ENCODE measurements around the gene DAB2.

The DAB2 gene

DNA sequence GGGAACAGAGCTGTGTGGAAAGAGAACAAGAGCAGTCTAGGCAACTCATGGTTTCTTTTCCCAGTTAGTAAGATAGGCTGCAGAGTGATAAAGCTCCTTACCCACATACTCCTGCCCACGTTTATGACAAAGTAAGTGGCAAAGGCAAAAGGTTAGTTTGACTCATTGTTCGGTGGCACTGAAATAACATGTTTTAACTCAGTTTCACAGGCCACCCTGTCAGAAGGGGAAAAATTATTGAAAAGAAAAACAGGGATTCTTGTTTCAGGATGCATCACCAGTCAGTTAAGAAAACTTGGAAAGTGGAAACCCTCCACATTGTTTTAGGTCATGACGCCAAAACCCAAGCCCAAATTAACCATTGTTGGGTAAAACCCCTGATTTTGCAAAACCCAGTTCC, 22.3 kb upstream of the DAB2 start:
- no peak for DNase-seq

DNA sequence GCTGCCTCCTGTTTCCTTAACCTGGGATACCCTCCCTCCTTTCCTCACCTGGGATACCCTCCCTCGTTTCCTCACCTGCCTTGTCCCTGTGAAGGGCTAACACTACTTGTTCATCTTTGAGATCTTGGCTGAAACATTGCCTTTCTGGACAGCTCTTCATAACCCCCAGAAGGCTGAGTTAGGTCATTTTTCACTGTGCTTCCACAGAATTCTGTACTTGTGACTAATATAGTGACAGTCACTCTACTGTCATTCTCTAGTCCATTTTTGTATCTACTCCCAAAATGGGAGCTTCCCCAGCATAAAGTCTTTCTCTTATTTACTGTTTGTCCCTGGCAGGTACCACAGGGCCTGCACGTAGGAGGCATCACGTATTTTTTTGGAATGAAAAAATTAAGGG, 21.5 kb upstream of the DAB2 start:
- no peak for DNase-seq

DNA sequence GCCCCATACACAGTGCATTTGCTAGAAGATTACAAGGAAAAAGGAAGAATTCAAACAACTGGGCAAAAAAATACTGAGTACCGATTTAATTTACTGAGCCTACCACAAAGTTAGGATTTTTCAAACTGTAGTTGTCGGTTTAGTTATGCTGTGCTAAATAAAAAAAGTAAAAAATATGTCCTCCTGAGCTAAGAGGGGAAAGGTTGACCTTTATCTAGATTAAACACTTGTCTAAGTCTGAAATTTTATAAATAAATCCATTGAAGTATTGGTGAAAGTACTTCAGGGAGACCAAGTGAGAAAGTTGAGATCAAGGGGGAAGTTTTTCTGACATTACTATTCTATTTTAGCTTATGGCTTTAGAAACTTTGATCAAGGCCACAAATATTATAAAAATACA, 19.1 kb upstream of the DAB2 start:
- no peak for DNase-seq

GRCh38 chr5:39442991-39443390, 18.2 kb upstream of the DAB2 start:
- no peak for DNase-seq

DNA sequence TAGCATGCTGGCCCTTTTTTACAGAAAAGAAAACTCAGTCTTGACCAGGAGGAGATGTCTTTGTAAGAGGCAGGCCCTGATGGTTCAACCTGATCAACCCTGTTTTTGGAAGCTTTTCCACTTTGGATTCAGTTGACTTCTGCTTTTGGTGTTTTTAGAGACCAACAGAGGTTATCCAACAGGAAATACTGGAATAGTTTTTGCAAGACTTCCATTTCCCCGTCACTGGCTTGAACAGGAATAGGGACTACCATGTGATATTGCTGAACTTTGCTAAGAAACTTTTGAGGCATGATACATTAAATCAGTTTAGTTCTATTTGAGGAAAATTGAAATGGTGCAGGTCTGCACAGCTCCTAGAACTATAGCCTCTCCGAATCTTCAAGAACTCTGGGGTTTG, 17.1 kb upstream of the DAB2 start:
- DNase-seq: no peak

DNA sequence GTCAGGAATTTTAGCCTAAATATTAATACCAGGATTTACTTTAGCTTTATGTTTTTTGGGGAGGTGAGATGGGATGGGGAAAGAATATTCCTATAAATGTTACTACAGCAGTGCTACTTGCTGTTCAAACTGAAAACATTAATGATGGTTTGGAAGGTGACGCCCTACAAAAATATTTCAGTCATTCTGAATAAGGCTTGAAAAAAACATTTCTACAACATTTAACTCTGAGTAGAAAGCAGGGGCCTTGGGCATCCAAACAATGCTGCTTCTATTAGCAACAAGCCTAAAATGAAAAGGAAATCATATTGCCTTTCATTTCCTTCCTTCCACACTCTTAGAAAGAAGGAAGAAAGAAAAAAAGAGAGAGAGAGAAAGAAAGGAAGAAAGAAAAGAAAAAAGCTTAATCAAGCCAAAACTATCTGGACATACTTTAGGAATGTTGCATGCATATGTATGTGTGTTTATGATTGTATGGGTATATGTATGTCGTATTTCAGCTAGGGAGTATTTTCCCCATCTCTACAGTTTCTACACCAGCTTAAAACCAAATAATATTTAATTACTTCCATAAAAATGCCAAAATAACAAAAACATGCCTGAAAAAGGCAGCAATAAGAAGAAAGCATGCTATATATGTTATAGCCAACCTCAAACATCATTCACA, 16.3 kb upstream of the DAB2 start:
- DNase-seq: no peak

GRCh38 chr5:39440192-39440957, 15.6 kb upstream of the DAB2 start:
- no peak for DNase-seq

DNA sequence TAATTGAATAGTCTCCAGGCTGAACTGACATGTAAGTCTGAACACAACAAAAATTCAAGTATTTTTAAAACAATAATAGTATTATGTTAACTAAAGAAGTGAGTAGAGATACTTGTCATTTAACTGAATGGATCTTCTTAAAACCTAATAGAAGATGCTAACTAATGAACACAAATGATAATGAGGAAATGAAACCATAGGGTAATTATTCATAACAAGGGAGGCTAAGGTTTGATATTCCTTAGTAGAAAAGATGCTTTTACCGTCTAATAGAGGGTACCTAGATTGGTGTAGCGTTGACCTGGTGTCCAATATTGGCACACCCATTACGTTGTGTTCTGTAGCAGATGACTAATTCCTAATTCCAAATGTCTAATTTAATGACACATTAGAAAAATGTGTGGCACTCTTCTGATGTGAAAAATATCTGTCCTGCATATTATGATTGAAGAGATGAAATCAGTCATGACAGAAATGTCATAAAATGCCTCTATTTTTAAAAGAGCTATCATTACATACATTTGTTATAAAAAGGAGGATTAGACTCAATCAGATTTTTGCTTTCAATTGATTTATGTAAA, 14.9 kb upstream of the DAB2 start:
- no peak for DNase-seq

DNA sequence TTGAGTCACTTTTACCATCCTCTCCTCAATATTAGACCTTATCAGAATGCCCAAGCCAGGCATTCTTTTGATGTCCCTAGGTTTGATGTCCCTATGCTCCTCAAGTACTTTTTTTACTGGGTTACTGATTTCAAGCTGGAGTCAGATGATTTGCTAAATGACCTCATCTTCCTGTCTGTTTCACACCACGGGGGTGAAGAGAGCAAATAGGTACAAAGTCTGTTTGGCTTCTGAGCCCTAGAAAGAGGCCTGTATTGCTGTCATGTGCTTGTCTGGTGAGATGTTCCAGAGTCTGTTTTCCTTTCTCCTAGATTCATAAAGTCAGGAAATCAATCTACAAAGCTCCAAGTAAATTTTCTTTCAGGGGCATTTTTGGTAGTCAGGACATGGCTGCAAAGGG, 12.7 kb upstream of the DAB2 start:
- peak; percentile 23 for DNase-seq

DNA sequence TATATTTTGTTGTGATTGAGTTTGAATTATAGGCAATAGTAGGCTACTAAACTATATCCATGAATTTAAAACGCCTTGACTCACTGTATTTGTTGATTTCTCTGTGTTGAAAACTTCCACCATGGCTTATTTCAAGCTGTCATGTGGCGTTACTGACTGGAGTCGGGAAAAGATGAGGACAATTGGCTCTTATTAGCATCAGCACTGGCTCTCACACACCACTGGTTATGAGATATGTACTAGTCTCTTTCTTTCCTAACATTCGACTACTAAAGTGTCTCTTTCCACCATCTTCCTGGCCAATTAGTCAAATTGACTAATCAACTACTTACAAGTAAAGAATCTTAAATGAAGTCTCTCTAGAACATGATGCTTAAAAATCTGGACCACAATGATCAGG, 9.1 kb upstream of the DAB2 start:
- no peak for DNase-seq

GRCh38 chr5:39432696-39433530, 8.1 kb upstream of the DAB2 start:
- no peak for DNase-seq

DNA sequence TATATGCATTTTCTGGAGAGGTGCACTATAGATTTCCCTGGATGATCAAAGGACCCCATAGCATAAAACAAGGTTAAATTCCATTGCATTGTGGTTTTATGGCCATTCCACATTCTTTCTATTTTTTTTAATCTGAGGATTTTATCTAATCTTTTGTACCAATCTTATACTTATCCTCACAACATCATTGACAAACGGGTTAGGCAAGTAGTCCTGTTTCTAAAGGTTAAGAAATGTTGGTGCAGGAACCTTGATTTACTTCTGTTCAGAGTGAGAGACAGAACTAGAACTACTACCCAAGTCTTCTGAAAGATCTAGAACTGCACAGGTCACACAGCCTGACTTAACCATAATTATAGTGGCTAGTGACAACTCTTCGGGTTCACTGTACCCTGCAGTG, 5.7 kb upstream of the DAB2 start:
- DNase-seq: no peak

- no peak for DNase-seq
Observed at GRCh38 chr5:39428640-39429039, 3.9 kb upstream of the DAB2 start.

- no peak for DNase-seq
Observed at GRCh38 chr5:39427633-39428032, 2.9 kb upstream of the DAB2 start.

DNA sequence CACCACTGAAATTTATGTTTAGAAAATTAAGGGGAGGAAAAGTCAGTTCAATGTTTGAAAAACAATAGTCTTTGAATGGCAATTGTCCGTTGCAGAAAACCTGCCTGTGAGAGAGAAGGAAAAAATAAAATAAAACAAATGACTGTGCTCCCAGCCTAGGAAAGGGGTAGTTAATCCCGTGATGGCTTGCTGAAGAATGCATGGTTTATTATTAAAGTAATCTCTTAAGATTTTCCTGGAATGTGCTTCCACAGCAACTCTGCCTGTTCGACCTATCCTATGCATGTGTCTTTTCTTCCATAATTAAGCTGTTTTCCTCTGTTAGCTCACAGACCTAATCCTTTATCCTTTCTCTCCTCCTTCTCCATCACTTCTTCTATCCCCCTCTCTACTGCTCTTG, 2.4 kb upstream of the DAB2 start:
- DNase-seq: no peak

DNA sequence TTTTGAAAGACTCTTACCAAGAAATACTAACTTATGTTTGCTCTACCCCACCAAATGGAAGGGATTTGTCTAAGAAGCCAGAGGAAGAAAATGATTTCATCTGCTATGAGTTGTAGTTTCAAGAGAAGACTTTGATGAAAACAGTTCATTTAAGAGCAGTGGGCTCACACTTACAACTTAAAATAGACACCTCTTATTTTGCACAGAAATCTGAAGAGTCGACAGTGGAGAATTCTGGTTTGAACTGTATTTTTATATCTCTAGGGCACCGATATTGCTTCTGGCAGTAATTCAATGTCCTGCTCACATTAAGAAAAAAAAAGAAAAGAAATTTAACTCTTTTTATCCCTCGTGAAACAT, 1.9 kb upstream of the DAB2 start:
- DNase-seq: no peak

- DNase-seq: no peak
Observed at GRCh38 chr5:39426051-39426745, 1.4 kb upstream of the DAB2 start.

GRCh38 chr5:39423331-39423751, 1.4 kb downstream of the DAB2 start:
- no peak for DNase-seq

GRCh38 chr5:39422728-39423285, 2.0 kb downstream of the DAB2 start:
- DNase-seq: no peak

GRCh38 chr5:39422036-39422606, 2.7 kb downstream of the DAB2 start:
- no peak for DNase-seq

DNA sequence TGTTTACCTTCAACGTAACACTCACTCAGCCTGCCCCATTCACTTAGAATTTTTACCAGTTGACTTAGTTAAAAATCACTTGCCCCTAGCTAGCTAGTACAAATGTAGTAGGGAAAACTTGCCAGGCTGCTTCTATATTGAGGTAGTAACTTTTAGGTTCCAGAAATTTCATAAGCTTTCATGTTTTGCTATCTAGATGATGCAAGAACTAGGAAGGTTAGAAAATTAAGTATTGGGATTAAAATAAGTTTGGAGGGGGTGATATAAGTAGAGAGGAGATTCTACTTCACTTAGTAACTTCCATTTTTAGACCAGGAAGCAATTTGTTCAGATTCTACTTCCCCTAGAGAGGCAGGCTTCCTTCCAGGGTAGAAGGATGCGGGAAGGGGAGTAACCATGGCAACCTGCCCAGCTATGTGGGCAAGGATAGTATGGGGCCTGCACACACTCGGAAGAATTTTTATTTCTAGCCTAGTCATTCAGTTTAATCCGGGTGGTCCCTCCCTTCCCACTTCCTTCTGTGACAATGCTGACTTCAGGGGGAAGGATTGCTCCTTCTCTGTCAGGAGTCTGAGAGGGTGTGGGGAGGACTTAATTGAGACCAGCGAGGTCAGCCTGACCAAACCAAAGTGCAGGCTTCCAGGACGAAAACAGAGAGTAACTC, 4.2 kb downstream of the DAB2 start:
- no peak for DNase-seq

DNA sequence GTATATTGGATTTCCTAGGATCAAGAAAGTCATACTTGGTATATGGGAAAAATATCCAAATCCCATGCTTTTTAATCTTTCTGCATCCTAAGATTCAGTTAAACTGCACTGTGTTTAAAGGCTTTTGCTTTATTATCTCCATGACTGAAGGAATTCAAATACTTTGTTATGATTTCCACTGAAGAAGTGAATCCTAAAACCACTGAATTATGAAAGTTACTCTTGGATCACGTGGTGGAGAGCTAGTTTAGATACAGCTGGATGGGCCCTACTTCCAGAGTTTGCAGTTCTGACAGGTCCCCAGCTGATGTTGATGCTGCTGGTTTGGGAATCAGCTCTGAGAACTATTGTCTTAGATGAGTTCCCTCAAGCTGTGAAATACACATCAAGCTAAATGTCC, 5.0 kb downstream of the DAB2 start:
- no peak for DNase-seq

All from NCI-H446 treated with DMSO at 0.1 percent for 48 hours (cell line).